ENCODE data around the gene SLC1A2. TPM values are rescaled to one million over a fixed set of nuclear protein-coding genes. Genes with fewer than 3 reads are reported as not detected.

SLC1A2 gene
- total RNA-seq, 4 donors from 2014 or later = 0.84 to 2.1 (median 1.2) TPM

GRCh38 chr11:35305670-35306382 lies 113.5 kb downstream of the SLC1A2 start:
- 81% methylated on average over 14 of the region's 14 CpGs for WGBS, 2 donors
- H3K4me3 ChIP-seq (ENCODE audit: low read depth, poor library complexity, severe bottlenecking) = no peak overlapping the region
- TF ChIP-seq POLR2A (IDR thresholded peaks at IDR 0.05) (no peak), CTCF (IDR thresholded peaks at IDR 0.05) (no peak)
- intact Hi-C loops (cut with DNase I; ENCODE audit: low total_unique reads) = no loop called here
- DNase-seq (ENCODE audit: low spot score in 2 of 2) = no peak

- 71 to 80% methylated on average over 5 of the region's 5 CpGs for WGBS, 2 donors
- DNase-seq (ENCODE audit: low spot score in 2 of 2) = no peak
- no peak overlapping the region for H3K4me3 ChIP-seq (ENCODE audit: low read depth, poor library complexity, severe bottlenecking)
- TF ChIP-seq POLR2A (IDR thresholded peaks at IDR 0.05) = no peak
- no peak for TF ChIP-seq CTCF (IDR thresholded peaks at IDR 0.05)
- intact Hi-C loops (cut with DNase I; ENCODE audit: low total_unique reads) = no loop called here
Observed at GRCh38 chr11:35304900-35305460, 114.4 kb downstream of the SLC1A2 start.

- DNase-seq (ENCODE audit: low spot score in 2 of 2) = no peak
- 47 to 51% methylated on average over 2 of the region's 2 CpGs for WGBS, 2 donors
- intact Hi-C loops (cut with DNase I; ENCODE audit: low total_unique reads) = no loop called here
- no peak overlapping the region for H3K4me3 ChIP-seq (ENCODE audit: low read depth, poor library complexity, severe bottlenecking)
- TF ChIP-seq POLR2A (IDR thresholded peaks at IDR 0.05) (no peak), CTCF (IDR thresholded peaks at IDR 0.05) (no peak)
Observed at GRCh38 chr11:35304386-35304775, 115.0 kb downstream of the SLC1A2 start.

- intact Hi-C loops (cut with DNase I; ENCODE audit: low total_unique reads) = no loop called here
- WGBS, 2 donors = 43 to 54% methylated on average over 6 of the region's 6 CpGs
- DNase-seq (ENCODE audit: low spot score in 2 of 2) = peak; percentile 90 to 92
- no peak overlapping the region for H3K4me3 ChIP-seq (ENCODE audit: low read depth, poor library complexity, severe bottlenecking)
- TF ChIP-seq CTCF (IDR thresholded peaks at IDR 0.05) = no peak
- TF ChIP-seq POLR2A (IDR thresholded peaks at IDR 0.05) = no peak
Observed at GRCh38 chr11:35303596-35304385, 115.6 kb downstream of the SLC1A2 start.

- intact Hi-C loops (cut with DNase I; ENCODE audit: low total_unique reads) = no loop called here
- WGBS, 2 donors = 77 to 87% methylated on average over 4 of the region's 4 CpGs
- no peak for DNase-seq (ENCODE audit: low spot score in 2 of 2)
- no peak overlapping the region for H3K4me3 ChIP-seq (ENCODE audit: low read depth, poor library complexity, severe bottlenecking)
- TF ChIP-seq CTCF (IDR thresholded peaks at IDR 0.05) (no peak), POLR2A (IDR thresholded peaks at IDR 0.05) (no peak)
Observed at GRCh38 chr11:35302398-35302797, 117.0 kb downstream of the SLC1A2 start.

All from lower leg skin (tissue), 4 donors.